SK-N-MC (cell line): ENCODE results near the gene SHISAL1.

Source experiments
- EZH2 ChIP-seq: fragments of 200-600 bp; sonication (generic); IDR thresholded peaks from one replicate; pipeline ENCODE4 v1.6.1; 2017; ENCODE audit warnings: antibody characterized with exemption
- POLR2AphosphoS5 ChIP-seq: IDR thresholded peaks from 2 replicates; pipeline ENCODE4 v1.6.1; 2012; ENCODE audit warnings: mild to moderate bottlenecking, low read depth, low read length, borderline replicate concordance

GRCh38 chr22:44229809-44230208, 82.9 kb downstream of the SHISAL1 start:
- TF ChIP-seq POLR2AphosphoS5 (no peak), EZH2 (no peak)
